Stimulated activated CD8-positive, alpha-beta memory T cell treated with anti-CD3 and anti-CD28 coated beads, Interleukin-15, amount 100 ng/mL, for 4 hours (primary cell): ENCODE results near the gene ZNF454.

Source experiments
- DNase-seq, 2 donors: peaks; one replicate each; pipeline ENCODE4 v3.0.0-alpha.2; 2020; ENCODE audit warnings: low read depth in 2 of 2

The ZNF454 gene

GRCh38 chr5:178940569-178941360 is at the start of gene ZNF454:
ZNF454 (plus strand) TSS chr5:178941198; CDS start chr5:178942792, 1,594 bp downstream.
- no peak for DNase-seq

GRCh38 chr5:178895615-178896571 is 45.1 kb upstream of the ZNF454 start, which contains the start of gene ZFP2:
ZFP2 (plus strand) TSS chr5:178895913; CDS start chr5:178931314, 35,401 bp downstream.
- DNase-seq, result no peak

GRCh38 chr5:178899289-178899688 is 41.7 kb upstream of the ZNF454 start:
- no peak for DNase-seq

GRCh38 chr5:178902849-178903248 is 38.1 kb upstream of the ZNF454 start:
- DNase-seq, result no peak

- DNase-seq, result no peak
Observed at GRCh38 chr5:178931846-178932760, 8.9 kb upstream of the ZNF454 start.

- DNase-seq, result no peak
Observed at GRCh38 chr5:178941361-178941760, 363 bp downstream of the ZNF454 start.

- DNase-seq, result no peak
Observed at GRCh38 chr5:178965465-178966055, 24.6 kb downstream of the ZNF454 start.

GRCh38 chr5:178981381-178981780 is 40.4 kb downstream of the ZNF454 start:
- DNase-seq, result no peak

GRCh38 chr5:178982941-178983340 is 41.9 kb downstream of the ZNF454 start:
- DNase-seq, result no peak

GRCh38 chr5:178983728-178984127 is 42.7 kb downstream of the ZNF454 start:
- no peak for DNase-seq

GRCh38 chr5:178984145-178985072 is 43.4 kb downstream of the ZNF454 start:
- no peak for DNase-seq

- no peak for DNase-seq
Observed at GRCh38 chr5:178986326-178986960, 45.4 kb downstream of the ZNF454 start.

GRCh38 chr5:178988436-178989220 is 47.6 kb downstream of the ZNF454 start:
- no peak for DNase-seq

GRCh38 chr5:178989311-178989710 is 48.3 kb downstream of the ZNF454 start:
- DNase-seq, result no peak

- DNase-seq, result no peak
Observed at GRCh38 chr5:178990491-178990890, 49.5 kb downstream of the ZNF454 start.

GRCh38 chr5:178991190-178992145 is 50.5 kb downstream of the ZNF454 start:
- DNase-seq, result no peak

- DNase-seq, result no peak
Observed at GRCh38 chr5:178992291-178992895, 51.4 kb downstream of the ZNF454 start.
